ENCODE data around the gene NAAA.
"Not testable (repeated sequence)": the region's sequence is repeated elsewhere in the genome, so short reads cannot be mapped to it uniquely, and the experiment has no call there.

The NAAA gene

DNA sequence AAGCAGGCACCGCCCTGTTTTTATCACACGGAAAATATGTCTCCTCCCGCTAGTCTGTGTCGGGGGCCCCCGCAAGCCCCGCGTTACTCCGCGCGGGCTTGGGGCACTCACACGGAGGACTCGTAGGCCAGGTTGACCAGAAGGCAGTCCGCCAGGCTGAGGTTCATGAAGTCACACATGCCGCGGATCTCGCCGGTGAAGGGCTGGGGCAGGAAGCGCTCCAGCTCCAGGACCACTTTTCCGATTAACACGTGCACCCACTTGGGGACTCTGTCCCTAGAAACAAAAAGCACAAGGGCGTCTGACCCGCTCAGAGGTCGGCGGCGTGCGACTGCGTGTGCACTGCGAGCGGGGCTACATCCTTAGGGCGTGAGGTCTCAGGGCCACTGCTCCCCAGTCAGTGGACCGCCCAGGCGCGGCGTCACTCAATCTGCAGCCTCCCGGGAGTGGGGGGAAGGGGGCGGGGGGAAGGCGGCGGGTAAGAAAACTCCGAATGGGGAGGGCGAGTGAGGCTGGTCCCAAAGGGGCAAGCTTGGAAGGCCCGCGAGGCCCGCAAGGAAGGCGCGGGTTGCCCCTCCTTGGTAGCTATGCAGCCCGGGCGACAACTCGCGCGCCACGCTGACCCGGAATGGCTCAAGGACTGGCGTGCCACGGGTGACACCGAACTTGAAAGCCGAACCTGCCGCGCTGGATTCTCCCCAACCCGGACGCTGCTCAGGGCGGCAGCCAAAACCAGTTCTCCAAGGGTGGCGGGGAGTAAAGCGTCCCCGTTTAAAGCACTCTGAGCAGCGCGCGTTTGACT lies 722 bp downstream of the NAAA start:
- in situ Hi-C loops (cut with MboI; ENCODE audit: low pct_unique_long_range_greater_than_20kb, low sequenced_read_pairs, unreplicated experiment) = no loop called here
- TF ChIP-seq CTCF (IDR thresholded peaks at IDR 0.05; ENCODE audit: extremely low read depth, insufficient read depth, missing control alignments) = no peak
- DNase-seq (ENCODE audit: low spot score) = peak; percentile 87

DNA sequence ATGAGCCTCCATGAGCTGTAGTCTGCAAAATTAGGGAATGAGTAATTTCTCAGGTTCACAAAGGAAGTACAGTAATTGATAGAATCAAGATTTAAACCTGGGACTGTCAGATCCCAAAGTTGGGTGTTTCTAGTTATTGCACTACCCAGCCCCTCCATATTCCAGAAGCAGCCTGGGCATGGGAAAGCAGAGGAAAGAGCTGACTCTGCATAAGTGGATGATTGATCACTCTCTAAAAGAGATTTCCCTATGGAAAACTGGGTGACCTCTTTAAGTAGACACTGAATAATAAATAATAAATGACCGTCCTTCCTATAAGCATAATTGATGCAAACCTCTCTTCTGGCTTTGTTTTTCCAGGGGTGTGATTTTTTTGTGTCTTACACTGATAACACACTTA lies 5.2 kb downstream of the NAAA start:
- no peak for DNase-seq (ENCODE audit: low spot score)
- no peak for TF ChIP-seq CTCF (IDR thresholded peaks at IDR 0.05; ENCODE audit: extremely low read depth, insufficient read depth, missing control alignments)
- in situ Hi-C loops (cut with MboI; ENCODE audit: low pct_unique_long_range_greater_than_20kb, low sequenced_read_pairs, unreplicated experiment) = no loop called here

DNA sequence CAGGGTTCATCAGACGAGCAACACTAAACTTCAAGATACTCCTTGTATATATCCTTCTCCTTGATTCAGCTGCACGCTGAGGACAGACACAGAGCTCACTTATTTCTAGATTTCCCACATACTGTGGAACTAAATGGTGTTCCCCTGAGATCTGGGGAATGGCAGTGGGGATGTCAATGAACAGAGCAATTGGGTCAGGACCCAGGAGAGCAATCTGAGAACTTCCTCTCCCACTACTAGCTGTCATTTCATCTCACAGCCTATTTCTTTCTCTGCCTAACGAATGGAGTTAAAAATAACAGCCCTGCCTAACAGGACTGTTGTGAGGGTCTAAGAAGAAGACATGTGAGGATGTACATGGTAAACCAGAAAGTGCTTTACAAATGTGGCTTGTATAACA lies 10.7 kb downstream of the NAAA start:
- TF ChIP-seq CTCF (IDR thresholded peaks at IDR 0.05; ENCODE audit: extremely low read depth, insufficient read depth, missing control alignments) = no peak
- in situ Hi-C loops (cut with MboI; ENCODE audit: low pct_unique_long_range_greater_than_20kb, low sequenced_read_pairs, unreplicated experiment) = no loop called here

GRCh38 chr4:75924916-75925315 lies 15.9 kb downstream of the NAAA start:
- in situ Hi-C loops (cut with MboI; ENCODE audit: low pct_unique_long_range_greater_than_20kb, low sequenced_read_pairs, unreplicated experiment) = loop anchor here (25.0 kb wide), 1 partner anchor 137 kb away; the partner anchor contains the start of gene ART3

More for the DNA sequence above, 10.7 kb downstream of the NAAA start:
- DNase-seq (ENCODE audit: low spot score) = no peak

GRCh38 chr4:75924309-75924827 lies 16.4 kb downstream of the NAAA start:
- in situ Hi-C loops (cut with MboI; ENCODE audit: low pct_unique_long_range_greater_than_20kb, low sequenced_read_pairs, unreplicated experiment) = loop anchor here (25.0 kb wide), 1 partner anchor 138 kb away; the partner anchor contains the start of gene ART3
- no peak for DNase-seq (ENCODE audit: low spot score)

More at GRCh38 chr4:75924916-75925315, 15.9 kb downstream of the NAAA start:
- not testable (repeated sequence) for DNase-seq (ENCODE audit: low spot score)

DNA sequence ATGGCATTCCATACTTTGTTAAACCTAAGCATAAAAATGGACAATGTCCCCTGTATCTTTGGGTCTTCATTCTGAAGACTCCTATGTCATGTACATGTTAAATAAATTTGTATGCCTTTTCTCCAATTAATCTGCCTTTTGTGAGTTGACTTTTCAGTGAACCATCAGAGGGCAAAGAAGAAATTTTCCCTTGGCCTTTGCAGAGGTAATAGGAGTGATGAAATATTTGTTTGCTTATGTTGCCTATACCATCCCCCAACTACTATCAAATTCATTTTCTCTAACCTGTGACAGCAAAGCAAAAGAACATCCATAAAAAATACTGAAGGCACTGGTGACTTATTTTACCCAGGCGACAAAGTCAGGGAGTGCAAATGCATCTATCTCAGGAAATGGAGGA lies 18.2 kb downstream of the NAAA start:
- no peak for DNase-seq (ENCODE audit: low spot score)
- TF ChIP-seq CTCF (IDR thresholded peaks at IDR 0.05; ENCODE audit: extremely low read depth, insufficient read depth, missing control alignments) = no peak
- in situ Hi-C loops (cut with MboI; ENCODE audit: low pct_unique_long_range_greater_than_20kb, low sequenced_read_pairs, unreplicated experiment) = loop anchor here (25.0 kb wide), 1 partner anchor 140 kb away; the partner anchor contains the start of gene ART3

More at GRCh38 chr4:75924309-75924827, 16.4 kb downstream of the NAAA start:
- TF ChIP-seq CTCF (IDR thresholded peaks at IDR 0.05; ENCODE audit: extremely low read depth, insufficient read depth, missing control alignments) = no peak

DNA sequence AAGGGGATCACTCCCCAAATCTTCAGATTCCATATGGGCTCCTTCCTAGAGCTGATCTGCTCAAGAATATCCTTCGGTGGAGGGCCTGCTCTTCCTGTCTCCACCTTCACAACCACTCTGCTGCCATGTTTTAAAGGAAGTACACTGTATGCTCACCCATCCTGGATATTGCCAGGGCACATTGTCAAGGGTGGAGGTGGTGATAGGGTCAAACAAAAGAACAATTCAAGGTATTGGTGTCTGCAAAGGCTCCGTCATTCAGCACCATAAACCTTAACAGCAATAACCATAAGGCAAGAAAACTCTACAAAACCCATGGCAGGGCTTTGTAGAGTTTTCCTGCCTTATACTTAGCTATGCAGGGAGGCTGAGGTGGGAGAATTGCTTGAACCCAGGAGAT lies 18.9 kb downstream of the NAAA start:
- no peak for TF ChIP-seq CTCF (IDR thresholded peaks at IDR 0.05; ENCODE audit: extremely low read depth, insufficient read depth, missing control alignments)
- DNase-seq (ENCODE audit: low spot score) = no peak
- in situ Hi-C loops (cut with MboI; ENCODE audit: low pct_unique_long_range_greater_than_20kb, low sequenced_read_pairs, unreplicated experiment) = loop anchor here (25.0 kb wide), 1 partner anchor 140 kb away; the partner anchor contains the start of gene ART3
